ENCODE results near the gene TMEM30A. TPM values are rescaled to one million over a fixed set of nuclear protein-coding genes. Genes with fewer than 3 reads are reported as not detected.

The TMEM30A gene
- total RNA-seq, 4 donors from 2014 or later = 28.9 to 86.2 (median 56.5) TPM

DNA sequence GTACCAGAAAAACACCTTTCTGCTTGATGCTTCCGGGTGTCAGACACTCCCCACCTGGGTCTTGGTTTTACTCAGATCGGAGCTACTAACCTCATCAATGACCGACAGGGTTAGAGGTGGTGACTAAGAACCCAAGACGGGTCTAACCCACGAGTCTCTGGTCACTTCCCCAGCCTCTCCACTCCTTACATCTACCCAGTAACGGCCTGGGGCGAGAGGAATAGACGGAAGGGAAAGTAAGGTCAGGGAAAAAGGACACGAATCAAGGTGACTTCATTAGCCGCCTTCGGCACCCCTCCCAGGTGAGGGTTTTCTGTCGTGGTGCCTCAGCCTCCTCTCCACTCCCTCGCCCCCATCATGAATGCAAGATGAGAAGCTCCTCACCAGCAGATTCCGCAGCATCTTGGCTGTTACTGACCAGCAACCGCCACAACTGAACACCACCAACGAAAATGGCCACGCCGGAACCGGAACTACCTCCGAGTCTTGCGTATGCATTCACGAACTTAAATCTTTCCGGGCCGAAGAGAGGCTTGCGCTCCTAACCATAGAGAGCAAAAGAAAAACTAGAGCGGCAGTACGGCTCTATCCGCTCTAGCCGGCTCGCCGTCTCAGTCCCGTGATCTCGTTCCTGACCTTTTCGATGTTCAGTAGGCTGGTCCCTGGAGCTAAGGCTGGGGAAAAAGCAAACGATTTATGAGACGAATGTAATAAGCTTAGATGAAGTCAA, 41.1 kb downstream of the TMEM30A start, which contains the start of gene COX7A2:
TSS of gene COX7A2 (minus strand) at position 469 of the 730 bp plus-strand sequence. CDS start at position 402, 67 bp downstream.
- H3K27me3 ChIP-seq = no peaks in the 10 kb centered on the region
- H3K27ac ChIP-seq = peak within 1 kb of the TSS; percentile 89 to 95 (median 92)
- H3K9me3 ChIP-seq = no peaks in the 10 kb centered on the region
- H3K4me3 ChIP-seq = peak within 1 kb of the TSS; percentile 48 to 82 (median 70)
- in situ Hi-C loops (cut with MboI; ENCODE audit: low pct_ligation_motif_present in 1 of 4, low pct_unique_long_range_greater_than_20kb in 1 of 4, low sequenced_read_pairs in 3 of 4) (no loop called here), intact Hi-C loops (cut with DNase I; ENCODE audit: low total_unique reads) (no loop called here)
- H3K4me1 ChIP-seq = peaks cover 0 to 33% (median 18%) of the 10 kb centered on the region in 4 donors
- H3K36me3 ChIP-seq = peaks cover 0 to 26% (median 12%) of the 10 kb centered on the region in 4 donors
- WGBS, 2 donors (ENCODE audit: low coverage in 1 of 2) = 0% methylated on average over 3 to 36 of the region's 36 CpGs
- peak; percentile 94 for TF ChIP-seq POLR2A (IDR thresholded peaks at IDR 0.05)
- TF ChIP-seq, protein P1, sequence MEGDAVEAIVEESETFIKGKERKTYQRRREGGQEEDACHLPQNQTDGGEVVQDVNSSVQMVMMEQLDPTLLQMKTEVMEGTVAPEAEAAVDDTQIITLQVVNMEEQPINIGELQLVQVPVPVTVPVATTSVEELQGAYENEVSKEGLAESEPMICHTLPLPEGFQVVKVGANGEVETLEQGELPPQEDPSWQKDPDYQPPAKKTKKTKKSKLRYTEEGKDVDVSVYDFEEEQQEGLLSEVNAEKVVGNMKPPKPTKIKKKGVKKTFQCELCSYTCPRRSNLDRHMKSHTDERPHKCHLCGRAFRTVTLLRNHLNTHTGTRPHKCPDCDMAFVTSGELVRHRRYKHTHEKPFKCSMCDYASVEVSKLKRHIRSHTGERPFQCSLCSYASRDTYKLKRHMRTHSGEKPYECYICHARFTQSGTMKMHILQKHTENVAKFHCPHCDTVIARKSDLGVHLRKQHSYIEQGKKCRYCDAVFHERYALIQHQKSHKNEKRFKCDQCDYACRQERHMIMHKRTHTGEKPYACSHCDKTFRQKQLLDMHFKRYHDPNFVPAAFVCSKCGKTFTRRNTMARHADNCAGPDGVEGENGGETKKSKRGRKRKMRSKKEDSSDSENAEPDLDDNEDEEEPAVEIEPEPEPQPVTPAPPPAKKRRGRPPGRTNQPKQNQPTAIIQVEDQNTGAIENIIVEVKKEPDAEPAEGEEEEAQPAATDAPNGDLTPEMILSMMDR (IDR thresholded peaks at IDR 0.05) = no peak
- TF ChIP-seq POLR2AphosphoS5 (IDR thresholded peaks at IDR 0.05) = peak; percentile 85 to 98 (median 95)
- peak; percentile 91 for DNase-seq

DNA sequence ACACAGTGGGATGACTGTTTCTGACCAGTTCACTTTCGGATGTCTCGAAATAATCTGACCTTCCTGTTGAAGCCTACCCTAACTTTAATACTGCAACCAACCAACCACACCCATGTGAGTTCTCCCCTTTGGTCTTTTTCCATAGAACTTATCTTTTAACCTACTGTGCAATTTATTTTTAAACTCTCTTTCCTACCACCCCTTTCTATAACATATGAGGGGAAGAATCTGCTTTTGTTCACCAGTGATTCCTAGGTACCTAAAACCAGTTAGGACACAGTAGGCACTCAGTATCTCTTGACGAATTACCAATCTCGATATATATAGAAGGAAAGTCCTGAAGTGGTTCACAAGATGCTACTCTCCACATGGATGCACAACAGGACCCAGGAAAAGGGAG, 48.0 kb downstream of the TMEM30A start:
- TF ChIP-seq POLR2AphosphoS5 (IDR thresholded peaks at IDR 0.05) (no peak), EP300 (IDR thresholded peaks at IDR 0.05; ENCODE audit: low read depth) (no peak), POLR2A (IDR thresholded peaks at IDR 0.05) (no peak)
- TF ChIP-seq, protein P1 (IDR thresholded peaks at IDR 0.05) = no peak
- no peak for DNase-seq
- Histone ChIP-seq H3K9me3 (no peaks in the 10 kb centered on the region), H3K27ac (no peak overlapping the region), H3K27me3 (no peaks in the 10 kb centered on the region), H3K4me3 (no peak overlapping the region), H3K4me1 (peaks cover 0 to 12% (median 4%) of the 10 kb centered on the region in 4 donors), H3K36me3 (peaks cover 0 to 43% (median 17%) of the 10 kb centered on the region in 4 donors)
- in situ Hi-C loops (cut with MboI; ENCODE audit: low pct_ligation_motif_present in 1 of 4, low pct_unique_long_range_greater_than_20kb in 1 of 4, low sequenced_read_pairs in 3 of 4) (no loop called here), intact Hi-C loops (cut with DNase I; ENCODE audit: low total_unique reads) (no loop called here)
- 95 to 97% methylated on average over 3 to 4 of the region's 4 CpGs for WGBS, 2 donors (ENCODE audit: low coverage in 1 of 2)

DNA sequence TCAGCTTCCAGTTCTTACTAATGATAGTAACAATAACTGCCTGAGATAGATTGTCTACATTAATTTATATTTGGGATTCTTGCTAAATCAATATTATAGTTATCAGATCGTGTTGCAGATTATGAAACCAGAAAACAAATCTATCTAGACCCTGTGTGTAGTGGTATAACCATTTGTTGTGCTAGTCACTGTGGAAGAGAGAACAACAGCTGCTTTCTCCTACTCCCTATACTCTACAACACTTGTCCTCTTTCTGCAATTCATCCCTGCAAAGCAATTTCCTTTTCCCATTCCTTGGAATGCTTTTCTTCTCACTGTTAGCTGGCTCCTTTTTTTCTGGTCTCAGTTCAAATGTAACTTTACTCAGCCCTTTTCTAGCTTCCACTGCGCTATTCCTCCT, 49.3 kb downstream of the TMEM30A start:
- Histone ChIP-seq H3K9me3 (no peaks in the 10 kb centered on the region), H3K4me3 (no peak overlapping the region), H3K36me3 (peaks cover 0 to 34% (median 14%) of the 10 kb centered on the region in 4 donors), H3K27ac (no peak overlapping the region), H3K4me1 (peaks cover 0 to 4% (median 0%) of the 10 kb centered on the region in 4 donors), H3K27me3 (no peaks in the 10 kb centered on the region)
- intact Hi-C loops (cut with DNase I; ENCODE audit: low total_unique reads) = no loop called here
- whole genome bisulfite sequencing, 2 donors (ENCODE audit: low coverage in 1 of 2) = 73 to 88% methylated on average over 2 of the region's 2 CpGs
- TF ChIP-seq POLR2A (IDR thresholded peaks at IDR 0.05) = no peak
- TF ChIP-seq, protein P1 (IDR thresholded peaks at IDR 0.05) = no peak
- TF ChIP-seq EP300 (IDR thresholded peaks at IDR 0.05; ENCODE audit: low read depth) = no peak
- no peak for TF ChIP-seq POLR2AphosphoS5 (IDR thresholded peaks at IDR 0.05)
- no peak for DNase-seq
- in situ Hi-C loops (cut with MboI; ENCODE audit: low pct_ligation_motif_present in 1 of 4, low pct_unique_long_range_greater_than_20kb in 1 of 4, low sequenced_read_pairs in 3 of 4) = no loop called here

DNA sequence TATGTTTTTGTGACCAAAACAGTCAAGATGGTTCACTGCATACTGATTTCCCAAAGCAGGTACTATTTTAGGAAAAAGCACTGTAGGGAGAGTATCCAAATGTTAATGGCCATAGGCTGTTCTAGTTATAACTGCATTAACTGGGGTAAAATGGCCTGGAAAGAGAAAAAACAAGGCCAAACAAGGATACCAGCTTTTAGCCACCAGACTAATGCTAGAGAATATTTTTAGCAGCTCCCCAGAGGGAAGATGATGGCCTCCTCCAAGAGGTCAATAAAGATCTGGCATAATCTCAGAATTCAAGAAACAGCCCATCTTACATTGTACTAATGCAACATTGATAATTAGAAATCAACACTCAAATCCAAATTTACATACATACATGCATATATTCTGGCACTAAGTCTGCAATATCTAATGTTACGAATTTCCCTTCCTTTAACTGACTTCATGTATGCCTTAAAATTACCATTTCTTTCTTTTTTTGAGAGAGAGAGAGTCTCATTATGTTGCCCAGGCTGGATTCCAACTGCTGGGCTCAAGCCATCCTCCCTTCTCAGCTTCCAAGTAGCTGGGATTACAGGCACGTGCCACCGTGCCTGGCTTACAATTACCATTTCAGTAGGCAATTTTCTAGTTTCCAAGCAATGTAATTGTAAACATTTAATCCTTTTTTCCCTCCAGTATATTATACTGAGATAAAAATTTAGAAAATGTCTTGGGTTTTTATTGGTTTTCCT, 50.3 kb downstream of the TMEM30A start:
- intact Hi-C loops (cut with DNase I; ENCODE audit: low total_unique reads) = no loop called here

More for the DNA sequence above, 50.3 kb downstream of the TMEM30A start:
- Histone ChIP-seq H3K27ac (no peak overlapping the region), H3K4me3 (no peak overlapping the region), H3K27me3 (no peaks in the 10 kb centered on the region), H3K4me1 (peaks cover 0 to 6% (median 0%) of the 10 kb centered on the region in 4 donors), H3K9me3 (no peaks in the 10 kb centered on the region), H3K36me3 (peaks cover 0 to 24% (median 9%) of the 10 kb centered on the region in 4 donors)
- TF ChIP-seq EP300 (IDR thresholded peaks at IDR 0.05; ENCODE audit: low read depth) = no peak
- TF ChIP-seq, protein P1 (IDR thresholded peaks at IDR 0.05) = no peak
- TF ChIP-seq POLR2A (IDR thresholded peaks at IDR 0.05) = no peak
- no peak for TF ChIP-seq POLR2AphosphoS5 (IDR thresholded peaks at IDR 0.05)
- in situ Hi-C loops (cut with MboI; ENCODE audit: low pct_ligation_motif_present in 1 of 4, low pct_unique_long_range_greater_than_20kb in 1 of 4, low sequenced_read_pairs in 3 of 4) = no loop called here
- DNase-seq = no peak
- WGBS, 2 donors (ENCODE audit: low coverage in 1 of 2) = 84 to 85% methylated on average over 3 of the region's 3 CpGs
